PFSK-1 (cell line): ENCODE results near the gene FYN.

Source experiments
- FOXP2 ChIP-seq: optimal IDR thresholded peaks from 2 replicates; pipeline ENCODE3; 2011; ENCODE audit warnings: borderline replicate concordance, control low read depth, inconsistent platforms; ENCODE audit not compliant: insufficient read depth; ENCODE audit errors: extremely low read length, extremely low read depth
- POLR2AphosphoS5 ChIP-seq: IDR thresholded peaks from 2 replicates; pipeline ENCODE4 v1.6.1; 2012; ENCODE audit warnings: low read depth, mild to moderate bottlenecking, control low read depth, low read length, moderate library complexity
- SIN3A ChIP-seq: IDR thresholded peaks from 2 replicates; pipeline ENCODE4 v1.6.1; 2012; ENCODE audit warnings: mild to moderate bottlenecking, low read length, moderate library complexity, borderline replicate concordance; ENCODE audit not compliant: insufficient read depth
- TAF1 ChIP-seq: IDR thresholded peaks from 2 replicates; pipeline ENCODE4 v1.6.1; 2012; ENCODE audit warnings: low read length, control low read depth, borderline replicate concordance; ENCODE audit not compliant: insufficient read depth
- TF ChIP-seq, protein P1 (sequence below), 2 experiments: IDR thresholded peaks; 2 replicates each; pipeline versions ENCODE4 v1.6.1 to v1.8.0; 2011 to 2012; ENCODE audit warnings: low read depth in 2 of 2, low read length in 2 of 2, control low read depth in 1 of 2, inconsistent platforms in 1 of 2, mild to moderate bottlenecking in 1 of 2, moderate library complexity in 1 of 2; ENCODE audit not compliant: insufficient read depth in 1 of 2

The FYN gene

DNA sequence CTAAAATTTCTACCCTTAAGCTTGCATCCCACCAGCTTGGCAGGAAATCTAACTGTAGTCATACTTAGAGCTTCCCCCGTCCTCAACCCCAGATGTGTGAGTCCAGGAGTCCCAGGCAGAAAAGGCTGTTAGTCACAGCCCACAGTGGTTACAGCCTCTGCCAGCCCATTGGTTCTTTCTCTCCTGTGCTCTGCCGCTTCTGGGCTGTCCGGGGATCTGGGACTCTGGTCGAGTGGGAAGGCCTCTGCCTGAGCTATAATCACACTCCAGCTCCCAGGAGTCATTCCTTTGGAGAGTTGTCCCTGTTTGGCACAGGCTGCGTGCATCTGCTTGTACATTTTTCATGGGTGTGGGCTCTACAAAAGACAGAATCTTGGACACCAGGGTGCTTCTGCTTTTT is 45.6 kb upstream of the FYN start:
- TF ChIP-seq POLR2AphosphoS5 = no peak

DNA sequence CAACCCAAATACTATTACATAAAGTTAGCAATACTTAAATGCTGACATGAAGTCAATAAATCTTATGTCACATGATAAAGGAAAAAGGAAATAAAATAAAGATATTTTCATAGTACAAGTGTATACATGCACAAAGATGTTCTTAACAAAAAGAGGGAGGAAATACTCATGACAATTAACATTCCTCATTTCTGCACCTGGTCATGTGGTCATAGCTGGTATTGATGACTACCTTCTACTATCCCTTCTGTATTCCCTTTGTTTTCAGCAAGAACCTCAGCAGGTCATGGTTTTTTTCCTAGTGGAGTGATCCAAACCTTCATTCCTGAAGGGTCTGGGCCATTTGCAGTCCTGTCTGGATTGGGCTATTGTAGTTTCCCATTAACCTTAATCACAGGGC is 43.5 kb upstream of the FYN start:
- TF ChIP-seq FOXP2 (no peak), POLR2AphosphoS5 (no peak), TAF1 (no peak), SIN3A (no peak)
- TF ChIP-seq, protein P1, sequence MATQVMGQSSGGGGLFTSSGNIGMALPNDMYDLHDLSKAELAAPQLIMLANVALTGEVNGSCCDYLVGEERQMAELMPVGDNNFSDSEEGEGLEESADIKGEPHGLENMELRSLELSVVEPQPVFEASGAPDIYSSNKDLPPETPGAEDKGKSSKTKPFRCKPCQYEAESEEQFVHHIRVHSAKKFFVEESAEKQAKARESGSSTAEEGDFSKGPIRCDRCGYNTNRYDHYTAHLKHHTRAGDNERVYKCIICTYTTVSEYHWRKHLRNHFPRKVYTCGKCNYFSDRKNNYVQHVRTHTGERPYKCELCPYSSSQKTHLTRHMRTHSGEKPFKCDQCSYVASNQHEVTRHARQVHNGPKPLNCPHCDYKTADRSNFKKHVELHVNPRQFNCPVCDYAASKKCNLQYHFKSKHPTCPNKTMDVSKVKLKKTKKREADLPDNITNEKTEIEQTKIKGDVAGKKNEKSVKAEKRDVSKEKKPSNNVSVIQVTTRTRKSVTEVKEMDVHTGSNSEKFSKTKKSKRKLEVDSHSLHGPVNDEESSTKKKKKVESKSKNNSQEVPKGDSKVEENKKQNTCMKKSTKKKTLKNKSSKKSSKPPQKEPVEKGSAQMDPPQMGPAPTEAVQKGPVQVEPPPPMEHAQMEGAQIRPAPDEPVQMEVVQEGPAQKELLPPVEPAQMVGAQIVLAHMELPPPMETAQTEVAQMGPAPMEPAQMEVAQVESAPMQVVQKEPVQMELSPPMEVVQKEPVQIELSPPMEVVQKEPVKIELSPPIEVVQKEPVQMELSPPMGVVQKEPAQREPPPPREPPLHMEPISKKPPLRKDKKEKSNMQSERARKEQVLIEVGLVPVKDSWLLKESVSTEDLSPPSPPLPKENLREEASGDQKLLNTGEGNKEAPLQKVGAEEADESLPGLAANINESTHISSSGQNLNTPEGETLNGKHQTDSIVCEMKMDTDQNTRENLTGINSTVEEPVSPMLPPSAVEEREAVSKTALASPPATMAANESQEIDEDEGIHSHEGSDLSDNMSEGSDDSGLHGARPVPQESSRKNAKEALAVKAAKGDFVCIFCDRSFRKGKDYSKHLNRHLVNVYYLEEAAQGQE (IDR thresholded peaks at IDR 0.05; ENCODE audit: insufficient read depth in 1 of 2, low read depth in 2 of 2, low read length in 2 of 2) = no peak

DNA sequence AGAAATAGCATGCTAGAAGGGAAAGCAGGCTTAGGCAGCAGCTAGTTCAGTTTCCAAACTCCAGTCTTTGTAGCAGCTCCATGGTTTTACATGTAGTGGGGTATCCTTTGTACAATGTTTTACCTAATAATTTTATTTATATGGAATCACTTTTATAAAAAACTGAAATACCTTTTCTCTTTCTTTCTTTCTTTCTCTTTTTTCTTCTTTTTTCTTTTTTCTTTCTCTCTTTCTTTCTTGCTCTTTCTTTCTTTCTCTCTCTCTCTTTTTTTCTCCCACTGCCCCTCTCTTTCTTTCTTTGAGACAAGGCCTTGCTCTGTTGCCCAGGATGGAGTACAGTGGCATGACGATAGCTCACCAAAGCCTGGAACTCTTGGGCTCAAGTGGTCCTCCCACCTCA is 41.4 kb upstream of the FYN start:
- TF ChIP-seq, protein P1 (IDR thresholded peaks at IDR 0.05; ENCODE audit: insufficient read depth in 1 of 2, low read depth in 2 of 2, low read length in 2 of 2) = no peak
- no peak for TF ChIP-seq FOXP2
- TF ChIP-seq POLR2AphosphoS5 = no peak
- no peak for TF ChIP-seq TAF1
- no peak for TF ChIP-seq SIN3A

DNA sequence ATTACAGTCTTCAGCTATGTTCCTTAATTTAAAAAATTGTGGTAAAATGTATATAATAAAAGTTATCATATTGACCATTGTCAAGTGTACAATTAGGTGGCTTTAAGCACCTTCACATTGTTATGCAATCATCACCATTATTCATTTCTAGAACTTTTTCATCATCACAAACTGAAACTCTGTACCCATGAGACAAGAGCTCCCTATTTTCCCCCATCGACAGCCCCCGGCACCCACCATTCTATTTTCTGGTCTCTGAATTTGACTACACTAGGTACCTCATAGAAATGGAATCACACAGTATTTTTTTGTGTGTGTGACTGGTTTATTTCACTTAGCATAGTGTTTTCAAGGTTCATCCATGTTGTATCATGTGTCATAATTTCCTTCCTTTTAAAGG is 39.7 kb upstream of the FYN start:
- TF ChIP-seq FOXP2 = no peak
- no peak for TF ChIP-seq SIN3A
- TF ChIP-seq TAF1 = no peak
- TF ChIP-seq, protein P1 (IDR thresholded peaks at IDR 0.05; ENCODE audit: insufficient read depth in 1 of 2, low read depth in 2 of 2, low read length in 2 of 2) = no peak
- no peak for TF ChIP-seq POLR2AphosphoS5

DNA sequence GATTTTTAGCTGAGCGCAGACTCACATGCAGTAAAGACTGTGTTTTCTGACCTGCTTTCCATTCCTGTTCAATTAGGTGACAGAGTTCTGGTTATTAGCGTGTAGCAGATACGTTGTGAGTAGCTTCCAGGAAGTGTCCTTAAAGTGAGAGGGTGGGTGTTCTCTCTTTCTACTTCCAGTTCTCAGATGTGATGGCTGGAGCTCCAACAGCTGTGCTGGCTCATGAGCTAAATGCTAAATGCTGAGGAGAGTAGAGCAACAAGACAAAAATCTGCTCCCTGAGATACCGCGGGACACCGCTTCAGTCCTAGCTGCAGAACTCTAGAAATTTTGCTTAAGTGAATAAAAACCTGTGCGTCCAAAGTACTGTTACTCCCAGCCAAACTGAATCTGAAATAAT is 38.2 kb upstream of the FYN start:
- TF ChIP-seq SIN3A (no peak), POLR2AphosphoS5 (no peak), FOXP2 (no peak), TAF1 (no peak)
- TF ChIP-seq, protein P1 (IDR thresholded peaks at IDR 0.05; ENCODE audit: insufficient read depth in 1 of 2, low read depth in 2 of 2, low read length in 2 of 2) = no peak
